ENCODE data around the gene NYAP1.
A peak's percentile ranks its signal among the peaks of the same experiment; 100 is the strongest.

NYAP1 gene

GRCh38 chr7:100471021-100471420, 12.7 kb upstream of the NYAP1 start:
- H3K36me3 ChIP-seq: peaks cover 11% of the 10 kb centered on the region
- H3K4me3 ChIP-seq (ENCODE audit: low read depth, low read length): no peak overlapping the region
- H3K27me3 ChIP-seq: no peaks in the 10 kb centered on the region
- no peaks in the 10 kb centered on the region for H3K9me3 ChIP-seq
- peaks cover 8% of the 10 kb centered on the region for H3K4me1 ChIP-seq
- TF ChIP-seq CTCF (IDR thresholded peaks at IDR 0.05; ENCODE audit: low read depth, low read length): no peak
- no peak for DNase-seq

- no peak for DNase-seq
- Histone ChIP-seq H3K4me3 (ENCODE audit: low read depth, low read length) (no peak overlapping the region), H3K27me3 (no peaks in the 10 kb centered on the region), H3K9me3 (no peaks in the 10 kb centered on the region), H3K4me1 (peaks cover 8% of the 10 kb centered on the region), H3K36me3 (peaks cover 17% of the 10 kb centered on the region)
- TF ChIP-seq CTCF (IDR thresholded peaks at IDR 0.05; ENCODE audit: low read depth, low read length): no peak
Observed at GRCh38 chr7:100472121-100472851, 11.4 kb upstream of the NYAP1 start.

- H3K4me1 ChIP-seq: peaks cover 8% of the 10 kb centered on the region
- DNase-seq: peak; percentile 59
- H3K36me3 ChIP-seq: peaks cover 19% of the 10 kb centered on the region
- H3K9me3 ChIP-seq: no peaks in the 10 kb centered on the region
- no peak overlapping the region for H3K4me3 ChIP-seq (ENCODE audit: low read depth, low read length)
- H3K27me3 ChIP-seq: no peaks in the 10 kb centered on the region
- TF ChIP-seq CTCF (IDR thresholded peaks at IDR 0.05; ENCODE audit: low read depth, low read length): no peak
Observed at GRCh38 chr7:100472854-100473499, 10.8 kb upstream of the NYAP1 start.

- no peaks in the 10 kb centered on the region for H3K27me3 ChIP-seq
- DNase-seq: no peak
- no peak for TF ChIP-seq CTCF (IDR thresholded peaks at IDR 0.05; ENCODE audit: low read depth, low read length)
- H3K4me1 ChIP-seq: peaks cover 4% of the 10 kb centered on the region
- H3K9me3 ChIP-seq: no peaks in the 10 kb centered on the region
- peaks cover 19% of the 10 kb centered on the region for H3K36me3 ChIP-seq
- no peak overlapping the region; the same call in 1 of the 2 replicates for H3K4me3 ChIP-seq (ENCODE audit: low read depth, low read length)
Observed at GRCh38 chr7:100475549-100475948, 8.2 kb upstream of the NYAP1 start.

- H3K36me3 ChIP-seq: peaks cover 19% of the 10 kb centered on the region
Observed at GRCh38 chr7:100476101-100476780, 7.5 kb upstream of the NYAP1 start.

More at GRCh38 chr7:100476101-100476780, 7.5 kb upstream of the NYAP1 start:
- DNase-seq: no peak
- H3K27me3 ChIP-seq: no peaks in the 10 kb centered on the region
- H3K9me3 ChIP-seq: no peaks in the 10 kb centered on the region
- H3K4me1 ChIP-seq: peaks cover 4% of the 10 kb centered on the region
- TF ChIP-seq CTCF (IDR thresholded peaks at IDR 0.05; ENCODE audit: low read depth, low read length): no peak
- H3K4me3 ChIP-seq (ENCODE audit: low read depth, low read length): peak overlapping the region; percentile 91
